ENCODE data around the gene LNX2. TPM values are rescaled to one million over a fixed set of nuclear protein-coding genes. Genes with fewer than 3 reads are reported as not detected.

LNX2 gene
- total RNA-seq, 4 donors from 2014 or later: 5.0 to 6.6 (median 5.7) TPM

GRCh38 chr13:27500806-27501534, 119.4 kb downstream of the LNX2 start:
- ATAC-seq (ENCODE audit: low FRiP score): no peak
- DNase-seq (ENCODE audit: low spot score): no peak
- no peak for TF ChIP-seq CTCF (IDR thresholded peaks at IDR 0.05)

DNA sequence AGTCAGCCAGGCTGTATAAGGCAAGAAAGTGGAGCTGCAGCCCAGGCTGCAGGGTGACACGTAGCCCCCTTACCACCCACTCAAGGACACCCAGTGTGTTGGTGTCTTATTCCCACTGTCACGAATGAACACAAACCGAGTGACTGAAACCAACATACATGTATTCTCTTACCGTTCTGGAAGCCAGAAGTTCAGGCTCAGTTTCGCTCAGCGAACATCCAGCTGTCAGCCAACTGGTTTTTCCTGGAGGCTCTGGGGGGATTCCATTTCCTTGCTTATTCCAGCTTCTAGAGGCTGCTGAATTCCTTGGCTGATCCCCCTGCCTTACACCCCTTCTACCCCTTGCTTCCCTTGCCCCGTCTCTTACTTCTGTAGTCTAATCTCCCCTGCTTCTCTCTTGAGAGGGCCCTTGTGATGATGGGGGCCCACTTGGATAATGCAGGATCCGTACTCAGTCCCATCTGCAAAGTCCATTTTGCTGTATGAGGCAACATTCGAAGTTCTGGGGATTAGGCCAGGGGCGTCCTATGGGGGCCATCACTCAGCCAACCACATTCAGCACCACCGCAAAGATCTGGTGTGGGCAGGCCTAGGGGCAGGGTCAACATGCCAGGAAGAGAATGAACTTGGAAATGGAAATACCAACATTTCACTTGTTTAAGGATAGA, 122.6 kb downstream of the LNX2 start:
- no peak for DNase-seq (ENCODE audit: low spot score)
- TF ChIP-seq CTCF (IDR thresholded peaks at IDR 0.05): no peak
- ATAC-seq (ENCODE audit: low FRiP score): no peak

DNA sequence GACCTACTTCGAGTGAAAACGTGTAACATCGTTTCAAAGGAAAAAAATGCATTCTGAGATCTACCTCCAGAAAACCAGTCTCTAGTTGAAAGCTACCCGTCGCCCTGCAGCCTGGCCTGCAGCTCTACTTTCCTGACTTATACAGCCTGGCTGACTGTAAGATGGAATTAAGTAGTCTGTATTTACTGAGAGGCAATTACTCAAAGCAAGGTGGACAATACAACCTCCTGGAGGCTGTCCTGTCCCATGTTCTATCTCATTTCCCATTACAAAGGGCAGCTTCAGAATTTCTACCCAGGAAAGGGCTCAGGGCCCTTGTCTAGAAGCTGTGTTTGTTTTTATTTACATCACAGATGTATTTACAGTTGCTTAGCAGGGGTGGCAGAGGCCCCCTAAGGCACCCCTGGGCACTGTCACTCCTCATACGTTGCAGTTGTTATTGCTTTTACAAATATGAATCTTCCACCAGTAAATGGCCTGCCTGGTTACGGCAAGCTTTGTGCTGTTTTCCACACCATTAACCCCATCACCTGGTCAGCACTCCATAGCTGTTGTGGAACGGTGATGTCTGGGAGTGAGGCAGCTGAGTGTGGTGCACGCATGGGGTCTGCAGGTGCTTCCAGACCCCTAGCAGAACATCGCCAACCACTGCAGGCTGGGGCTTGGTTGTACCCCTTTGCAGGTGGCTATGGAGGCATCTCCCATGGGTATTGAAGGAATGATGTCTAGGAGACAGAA, 123.6 kb downstream of the LNX2 start:
- no peak for TF ChIP-seq CTCF (IDR thresholded peaks at IDR 0.05)
- ATAC-seq (ENCODE audit: low FRiP score): no peak
- no peak for DNase-seq (ENCODE audit: low spot score)

DNA sequence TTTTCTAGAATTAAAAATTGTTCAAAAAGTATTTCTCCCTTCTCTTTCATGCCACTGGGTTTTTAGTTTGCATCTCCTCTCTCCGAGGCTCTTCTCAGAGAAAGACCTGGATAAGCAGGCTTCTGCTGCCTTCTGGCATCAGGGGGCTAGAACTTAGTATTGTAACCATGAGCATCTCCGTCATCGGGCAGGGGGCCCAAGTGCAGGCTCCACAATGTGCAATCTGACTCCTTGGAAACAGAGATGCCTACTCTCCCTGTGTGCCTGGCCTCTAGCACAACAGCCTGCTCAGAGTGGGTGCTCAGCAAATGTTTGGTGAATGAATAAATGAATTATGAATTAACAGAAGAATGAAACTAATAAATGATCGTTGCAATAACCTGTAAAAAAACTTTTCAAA, 124.3 kb downstream of the LNX2 start:
- no peak for ATAC-seq (ENCODE audit: low FRiP score)
- no peak for TF ChIP-seq CTCF (IDR thresholded peaks at IDR 0.05)

More for the DNA sequence above, 124.3 kb downstream of the LNX2 start:
- no peak for DNase-seq (ENCODE audit: low spot score)

Other genes with a start within 250 kb of the LNX2 start
- 100 to 1,000 TPM; 129 to 170 (median 147) TPM for gene GTF3A, start 195.9 kb downstream of the LNX2 start, total RNA-seq
- 10 to 100 TPM; 48.5 to 81.7 (median 73.9) TPM for gene MTIF3, start 170.0 kb downstream of the LNX2 start, total RNA-seq
- gene POLR1D, start 1.4 kb upstream of the LNX2 start, total RNA-seq: 100 to 1,000 TPM in 1 of 4 donors, 10 to 100 TPM in 3; 69.0 to 110 (median 75.5) TPM
- not detected for gene GSX1, start 172.0 kb upstream of the LNX2 start, total RNA-seq

Data from omental fat pad (tissue), 4 donors.